ENCODE measurements around the gene BORCS5.

DNA sequence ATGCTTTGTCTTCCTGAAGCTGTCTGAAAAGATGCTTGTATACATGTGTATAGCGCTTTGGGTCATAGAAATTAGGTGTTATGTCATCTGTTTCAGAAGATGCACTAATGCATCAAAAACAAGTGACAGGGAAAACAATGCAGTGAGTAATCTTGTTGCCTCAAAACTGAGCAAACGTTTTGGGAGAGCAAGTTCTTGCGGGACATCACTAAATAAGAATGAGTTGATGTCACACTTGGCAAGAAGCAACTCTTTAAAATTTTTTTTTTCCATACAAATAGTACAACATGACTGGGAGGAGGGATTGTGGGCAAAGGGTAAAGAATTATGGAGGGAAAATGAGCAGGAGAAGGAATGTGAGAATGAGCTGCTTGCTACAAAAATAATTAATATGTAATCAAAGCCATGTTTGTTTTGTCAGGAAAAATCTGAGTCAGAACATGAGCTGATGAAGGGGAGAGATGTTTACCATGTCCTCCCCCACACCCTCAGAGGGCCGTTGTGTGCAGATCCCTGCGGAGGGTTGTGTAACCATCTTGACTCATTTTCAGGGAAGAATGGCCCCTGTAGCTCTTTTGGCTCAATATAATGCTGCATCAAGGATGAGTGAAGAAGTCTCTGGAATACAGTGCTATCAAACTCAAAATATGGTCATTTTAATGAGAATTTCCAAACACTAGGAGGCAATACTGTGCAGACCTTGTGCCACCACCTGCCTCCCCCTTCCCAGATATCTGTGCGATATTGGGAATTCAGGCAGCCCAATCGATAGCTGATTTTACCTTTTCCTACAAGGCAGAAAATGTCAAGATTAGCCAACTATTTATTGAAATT, 41.4 kb downstream of the BORCS5 start:
- TF ChIP-seq, protein P1, sequence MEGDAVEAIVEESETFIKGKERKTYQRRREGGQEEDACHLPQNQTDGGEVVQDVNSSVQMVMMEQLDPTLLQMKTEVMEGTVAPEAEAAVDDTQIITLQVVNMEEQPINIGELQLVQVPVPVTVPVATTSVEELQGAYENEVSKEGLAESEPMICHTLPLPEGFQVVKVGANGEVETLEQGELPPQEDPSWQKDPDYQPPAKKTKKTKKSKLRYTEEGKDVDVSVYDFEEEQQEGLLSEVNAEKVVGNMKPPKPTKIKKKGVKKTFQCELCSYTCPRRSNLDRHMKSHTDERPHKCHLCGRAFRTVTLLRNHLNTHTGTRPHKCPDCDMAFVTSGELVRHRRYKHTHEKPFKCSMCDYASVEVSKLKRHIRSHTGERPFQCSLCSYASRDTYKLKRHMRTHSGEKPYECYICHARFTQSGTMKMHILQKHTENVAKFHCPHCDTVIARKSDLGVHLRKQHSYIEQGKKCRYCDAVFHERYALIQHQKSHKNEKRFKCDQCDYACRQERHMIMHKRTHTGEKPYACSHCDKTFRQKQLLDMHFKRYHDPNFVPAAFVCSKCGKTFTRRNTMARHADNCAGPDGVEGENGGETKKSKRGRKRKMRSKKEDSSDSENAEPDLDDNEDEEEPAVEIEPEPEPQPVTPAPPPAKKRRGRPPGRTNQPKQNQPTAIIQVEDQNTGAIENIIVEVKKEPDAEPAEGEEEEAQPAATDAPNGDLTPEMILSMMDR (IDR thresholded peaks at IDR 0.05; ENCODE audit: low read length), result no peak; the same call in 1 of the 2 replicates
- TF ChIP-seq EZH2 (IDR thresholded peaks at IDR 0.05; ENCODE audit: borderline replicate concordance, low read length), result no peak

All from OCI-LY1 (cell line).